ENCODE measurements around the gene C2CD4C. TPM values are rescaled to one million over a fixed set of nuclear protein-coding genes. Genes with fewer than 3 reads are reported as not detected.
"Not testable (repeated sequence)": the region's sequence is repeated elsewhere in the genome, so short reads cannot be mapped to it uniquely, and the experiment has no call there.

Gene C2CD4C
- polyA plus RNA-seq, 2 donors: 0.33 to 0.43 TPM

DNA sequence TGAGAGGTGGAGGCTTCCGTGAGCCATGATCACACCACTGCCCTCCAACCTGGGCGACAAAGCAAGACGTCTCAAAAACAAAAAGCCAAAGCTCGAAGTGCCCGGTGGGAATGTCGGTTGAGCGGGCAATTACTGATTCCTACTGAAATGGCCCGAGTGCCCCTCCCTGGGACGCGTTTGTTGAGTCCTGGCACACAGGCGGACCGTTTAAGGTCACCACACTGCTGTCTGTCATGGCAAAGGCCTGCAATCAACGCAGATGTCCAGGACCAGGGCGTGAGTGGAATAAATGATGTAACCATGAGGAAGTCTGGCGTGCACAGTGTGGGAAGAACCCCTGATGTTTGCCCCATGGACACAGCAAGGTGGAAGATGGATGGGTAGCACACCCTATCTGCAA, 19.2 kb upstream of the C2CD4C start:
- no peaks in the 10 kb centered on the region for H3K27me3 ChIP-seq (ENCODE audit: control insufficient read depth in 1 of 2, insufficient read depth in 2 of 2, low read length in 2 of 2)
- 92% methylated on average over 15 of the region's 15 CpGs for WGBS, 2 donors

DNA sequence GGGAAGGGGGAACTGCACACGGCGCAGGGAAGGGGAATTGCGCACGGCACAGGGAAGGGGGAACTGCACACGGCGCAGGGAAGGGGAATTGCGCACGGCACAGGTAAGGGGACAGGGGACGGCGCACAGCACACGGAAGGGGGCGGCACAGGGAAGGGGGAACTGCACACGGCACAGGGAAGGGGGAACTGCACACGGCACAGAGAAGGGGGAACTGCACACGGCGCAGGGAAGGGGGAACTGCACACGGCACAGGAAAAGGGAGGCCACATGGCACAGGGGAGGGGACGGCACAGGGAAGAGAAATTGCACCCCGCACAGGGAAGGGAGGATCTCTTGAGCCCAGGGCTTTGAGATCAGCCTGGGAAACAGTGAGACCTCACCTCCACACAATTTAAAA, 18.7 kb upstream of the C2CD4C start:
- 62 to 78% methylated on average over 11 to 19 of the region's 19 CpGs for WGBS, 2 donors
- H3K4me1 ChIP-seq (ENCODE audit: control insufficient read depth in 2 of 2, insufficient read depth in 2 of 2, low read length in 1 of 2): not testable (repeated sequence)

More for the DNA sequence above, 19.2 kb upstream of the C2CD4C start:
- H3K36me3 ChIP-seq (ENCODE audit: control insufficient read depth in 2 of 2, insufficient read depth in 2 of 2, low read length in 1 of 2): no peaks in the 10 kb centered on the region
- H3K27ac ChIP-seq (ENCODE audit: low read depth in 2 of 2, low read length in 1 of 2): no peak overlapping the region
- no peak overlapping the region for H3K4me3 ChIP-seq (ENCODE audit: low read depth in 1 of 2, low read length in 2 of 2)
- no peaks in the 10 kb centered on the region for H3K4me1 ChIP-seq (ENCODE audit: control insufficient read depth in 2 of 2, insufficient read depth in 2 of 2, low read length in 1 of 2)
- no peaks in the 10 kb centered on the region for H3K9me3 ChIP-seq (ENCODE audit: control insufficient read depth in 2 of 2, insufficient read depth in 1 of 2, low read depth in 1 of 2, low read length in 1 of 2)

DNA sequence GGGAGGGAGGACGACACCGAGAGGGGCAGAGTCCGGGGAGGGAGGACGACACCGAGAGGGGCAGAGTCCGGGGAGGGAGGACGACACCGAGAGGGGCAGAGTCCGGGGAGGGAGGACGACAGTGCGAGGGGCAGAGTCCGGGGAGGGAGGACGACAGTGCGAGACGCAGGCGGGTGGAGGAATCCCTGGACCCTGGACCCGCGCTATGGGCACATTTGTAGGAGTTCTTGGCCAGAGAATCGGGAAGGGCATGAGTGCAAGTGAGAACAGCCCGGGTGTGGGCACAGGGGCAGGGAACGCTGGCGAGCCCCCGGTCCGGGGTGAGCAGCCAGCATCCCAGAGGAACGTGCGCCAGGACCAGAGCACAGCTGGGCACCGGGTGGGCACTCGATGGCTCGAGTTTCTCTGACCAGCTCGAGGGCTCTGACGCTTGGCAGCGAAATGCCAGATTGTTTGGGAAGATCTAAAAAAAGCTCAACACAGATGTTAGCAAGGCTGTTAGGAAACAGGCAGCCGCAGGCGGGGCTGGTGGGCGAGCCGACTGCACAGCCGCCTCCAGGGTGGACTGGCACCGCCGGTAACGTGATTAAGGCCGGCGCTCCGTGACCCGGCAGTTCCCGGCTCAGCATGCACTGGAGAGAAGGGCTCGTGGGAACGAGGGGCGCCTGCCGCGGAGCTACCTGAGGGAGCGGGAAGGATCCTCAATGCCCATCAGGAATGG, 17.9 kb upstream of the C2CD4C start:
- Histone ChIP-seq H3K9me3 (ENCODE audit: control insufficient read depth in 2 of 2, insufficient read depth in 1 of 2, low read depth in 1 of 2, low read length in 1 of 2) (no peaks in the 10 kb centered on the region), H3K4me3 (ENCODE audit: low read depth in 1 of 2, low read length in 2 of 2) (no peak overlapping the region), H3K36me3 (ENCODE audit: control insufficient read depth in 2 of 2, insufficient read depth in 2 of 2, low read length in 1 of 2) (no peaks in the 10 kb centered on the region), H3K27me3 (ENCODE audit: control insufficient read depth in 1 of 2, insufficient read depth in 2 of 2, low read length in 2 of 2) (no peaks in the 10 kb centered on the region), H3K4me1 (ENCODE audit: control insufficient read depth in 2 of 2, insufficient read depth in 2 of 2, low read length in 1 of 2) (no peaks in the 10 kb centered on the region), H3K27ac (ENCODE audit: low read depth in 2 of 2, low read length in 1 of 2) (no peak overlapping the region)
- 78 to 81% methylated on average over 45 to 49 of the region's 51 CpGs for WGBS, 2 donors

More for the DNA sequence above, 18.7 kb upstream of the C2CD4C start:
- not testable (repeated sequence) for H3K27ac ChIP-seq (ENCODE audit: low read depth in 2 of 2, low read length in 1 of 2); H3K27me3 ChIP-seq (ENCODE audit: control insufficient read depth in 1 of 2, insufficient read depth in 2 of 2, low read length in 2 of 2); H3K4me3 ChIP-seq (ENCODE audit: low read depth in 1 of 2, low read length in 2 of 2); H3K36me3 ChIP-seq (ENCODE audit: control insufficient read depth in 2 of 2, insufficient read depth in 2 of 2, low read length in 1 of 2); H3K9me3 ChIP-seq (ENCODE audit: control insufficient read depth in 2 of 2, insufficient read depth in 1 of 2, low read depth in 1 of 2, low read length in 1 of 2)

DNA sequence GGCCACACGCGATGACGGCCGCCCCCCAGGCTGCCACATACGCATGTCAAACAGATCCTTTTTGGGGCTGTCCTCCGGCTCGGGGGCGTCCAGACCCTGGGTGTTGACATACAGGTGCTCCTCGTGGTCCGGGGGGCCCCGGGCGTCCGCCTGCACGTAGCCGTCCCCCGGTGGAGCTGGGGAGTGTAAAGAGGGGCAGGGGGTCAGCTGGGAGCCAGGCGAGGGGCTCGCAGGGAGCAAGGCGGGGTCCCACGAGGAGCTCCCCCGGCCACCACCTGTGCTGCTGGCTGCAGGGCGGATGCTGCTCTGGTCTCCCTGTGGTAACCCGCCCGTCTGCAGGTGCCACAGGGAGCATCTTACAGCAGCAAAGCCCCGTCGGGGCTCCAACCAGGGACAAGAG, 16.1 kb upstream of the C2CD4C start:
- no peak overlapping the region for H3K4me3 ChIP-seq (ENCODE audit: low read depth in 1 of 2, low read length in 2 of 2)
- 92 to 95% methylated on average over 26 of the region's 26 CpGs for WGBS, 2 donors
- no peaks in the 10 kb centered on the region for H3K9me3 ChIP-seq (ENCODE audit: control insufficient read depth in 2 of 2, insufficient read depth in 1 of 2, low read depth in 1 of 2, low read length in 1 of 2)
- H3K27ac ChIP-seq (ENCODE audit: low read depth in 2 of 2, low read length in 1 of 2): no peak overlapping the region
- no peaks in the 10 kb centered on the region for H3K27me3 ChIP-seq (ENCODE audit: control insufficient read depth in 1 of 2, insufficient read depth in 2 of 2, low read length in 2 of 2)
- no peaks in the 10 kb centered on the region for H3K36me3 ChIP-seq (ENCODE audit: control insufficient read depth in 2 of 2, insufficient read depth in 2 of 2, low read length in 1 of 2)
- no peaks in the 10 kb centered on the region for H3K4me1 ChIP-seq (ENCODE audit: control insufficient read depth in 2 of 2, insufficient read depth in 2 of 2, low read length in 1 of 2)

DNA sequence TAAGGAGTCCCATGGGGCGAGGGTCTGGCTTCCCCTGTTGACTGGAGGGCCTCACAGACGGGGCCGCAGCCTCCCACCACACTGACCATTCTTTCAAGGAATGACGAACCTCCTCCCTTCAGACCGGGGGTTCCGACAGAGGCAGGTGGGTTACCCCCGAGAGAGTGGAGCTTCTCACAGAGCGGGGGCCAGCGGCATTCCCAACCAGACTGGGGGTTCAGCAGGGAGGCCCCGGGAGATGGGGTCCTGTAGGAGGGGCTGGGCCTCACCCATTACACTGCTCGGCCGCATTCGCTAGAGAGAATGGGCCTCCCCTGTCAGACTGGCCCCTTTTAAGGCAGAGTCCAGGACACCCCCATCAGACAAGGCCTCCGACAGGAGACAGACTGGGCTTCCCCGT, 15.6 kb upstream of the C2CD4C start:
- Histone ChIP-seq H3K36me3 (ENCODE audit: control insufficient read depth in 2 of 2, insufficient read depth in 2 of 2, low read length in 1 of 2) (no peaks in the 10 kb centered on the region), H3K27ac (ENCODE audit: low read depth in 2 of 2, low read length in 1 of 2) (no peak overlapping the region), H3K9me3 (ENCODE audit: control insufficient read depth in 2 of 2, insufficient read depth in 1 of 2, low read depth in 1 of 2, low read length in 1 of 2) (no peaks in the 10 kb centered on the region), H3K27me3 (ENCODE audit: control insufficient read depth in 1 of 2, insufficient read depth in 2 of 2, low read length in 2 of 2) (no peaks in the 10 kb centered on the region), H3K4me3 (ENCODE audit: low read depth in 1 of 2, low read length in 2 of 2) (no peak overlapping the region), H3K4me1 (ENCODE audit: control insufficient read depth in 2 of 2, insufficient read depth in 2 of 2, low read length in 1 of 2) (no peaks in the 10 kb centered on the region)
- WGBS, 2 donors: 93% methylated on average over 15 of the region's 15 CpGs

DNA sequence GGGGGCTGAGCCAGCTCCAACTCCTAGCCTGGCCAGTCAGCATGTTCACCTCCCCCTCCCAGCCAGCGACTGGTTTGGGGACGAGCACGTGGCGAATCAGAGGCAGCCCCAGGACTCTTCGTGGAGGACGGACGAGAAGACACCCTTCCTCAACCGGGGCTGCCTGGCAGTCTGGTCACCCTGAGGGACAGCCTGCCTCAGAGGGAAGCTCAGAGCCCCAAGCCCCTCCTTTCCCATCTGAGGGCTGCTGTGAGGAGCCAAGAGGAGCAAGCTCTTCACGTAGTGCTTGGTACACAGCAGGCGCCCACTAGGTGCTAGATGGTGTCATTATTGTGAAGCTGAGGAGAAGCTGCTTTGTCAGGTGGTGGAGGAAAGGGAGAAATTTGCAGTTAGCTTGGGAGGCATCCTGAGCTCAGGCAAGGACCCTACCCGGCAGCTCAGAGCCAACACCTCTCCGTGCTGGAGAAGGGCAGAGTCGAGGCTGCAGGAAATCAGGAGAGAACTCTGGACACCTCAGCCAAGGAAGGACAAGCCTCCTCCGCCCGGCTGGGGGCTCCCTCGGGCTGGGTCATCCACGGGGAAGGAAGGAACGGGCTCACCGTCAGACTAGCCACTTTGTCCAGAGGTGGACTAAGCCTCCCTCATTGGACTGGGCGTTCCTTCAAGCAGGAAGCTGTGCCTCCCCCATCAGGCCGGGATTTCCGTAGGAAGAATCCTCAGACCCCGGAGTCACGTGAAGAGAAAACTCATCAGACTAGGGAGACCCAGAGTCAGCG, 14.9 kb upstream of the C2CD4C start:
- H3K4me3 ChIP-seq (ENCODE audit: low read depth in 1 of 2, low read length in 2 of 2): no peak overlapping the region
- no peaks in the 10 kb centered on the region for H3K9me3 ChIP-seq (ENCODE audit: control insufficient read depth in 2 of 2, insufficient read depth in 1 of 2, low read depth in 1 of 2, low read length in 1 of 2)
- no peaks in the 10 kb centered on the region for H3K36me3 ChIP-seq (ENCODE audit: control insufficient read depth in 2 of 2, insufficient read depth in 2 of 2, low read length in 1 of 2)
- 88% methylated on average over 25 of the region's 25 CpGs for WGBS, 2 donors
- H3K4me1 ChIP-seq (ENCODE audit: control insufficient read depth in 2 of 2, insufficient read depth in 2 of 2, low read length in 1 of 2): no peaks in the 10 kb centered on the region
- no peaks in the 10 kb centered on the region for H3K27me3 ChIP-seq (ENCODE audit: control insufficient read depth in 1 of 2, insufficient read depth in 2 of 2, low read length in 2 of 2)
- H3K27ac ChIP-seq (ENCODE audit: low read depth in 2 of 2, low read length in 1 of 2): no peak overlapping the region

DNA sequence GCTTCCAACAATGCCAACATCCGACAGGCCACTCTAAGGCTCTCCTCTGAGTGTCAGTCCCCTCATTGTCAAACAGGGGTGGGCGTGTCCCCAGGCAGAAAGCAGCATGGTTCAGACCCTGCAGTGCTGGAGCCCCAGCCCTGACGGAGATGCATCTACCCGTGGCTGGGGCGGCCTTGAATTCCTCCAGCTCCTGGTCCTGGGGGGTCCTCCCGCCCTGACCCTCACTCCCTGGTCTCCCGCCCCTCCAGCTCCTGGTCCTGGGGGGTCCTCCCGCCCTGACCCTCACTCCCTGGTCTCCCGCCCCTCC, 13.9 kb upstream of the C2CD4C start:
- H3K36me3 ChIP-seq (ENCODE audit: control insufficient read depth in 2 of 2, insufficient read depth in 2 of 2, low read length in 1 of 2); H3K4me1 ChIP-seq (ENCODE audit: control insufficient read depth in 2 of 2, insufficient read depth in 2 of 2, low read length in 1 of 2); H3K27me3 ChIP-seq (ENCODE audit: control insufficient read depth in 1 of 2, insufficient read depth in 2 of 2, low read length in 2 of 2); H3K4me3 ChIP-seq (ENCODE audit: low read depth in 1 of 2, low read length in 2 of 2); H3K27ac ChIP-seq (ENCODE audit: low read depth in 2 of 2, low read length in 1 of 2); H3K9me3 ChIP-seq (ENCODE audit: control insufficient read depth in 2 of 2, insufficient read depth in 1 of 2, low read depth in 1 of 2, low read length in 1 of 2): not testable (repeated sequence)
- WGBS, 2 donors: 75 to 79% methylated on average over 6 to 7 of the region's 9 CpGs

DNA sequence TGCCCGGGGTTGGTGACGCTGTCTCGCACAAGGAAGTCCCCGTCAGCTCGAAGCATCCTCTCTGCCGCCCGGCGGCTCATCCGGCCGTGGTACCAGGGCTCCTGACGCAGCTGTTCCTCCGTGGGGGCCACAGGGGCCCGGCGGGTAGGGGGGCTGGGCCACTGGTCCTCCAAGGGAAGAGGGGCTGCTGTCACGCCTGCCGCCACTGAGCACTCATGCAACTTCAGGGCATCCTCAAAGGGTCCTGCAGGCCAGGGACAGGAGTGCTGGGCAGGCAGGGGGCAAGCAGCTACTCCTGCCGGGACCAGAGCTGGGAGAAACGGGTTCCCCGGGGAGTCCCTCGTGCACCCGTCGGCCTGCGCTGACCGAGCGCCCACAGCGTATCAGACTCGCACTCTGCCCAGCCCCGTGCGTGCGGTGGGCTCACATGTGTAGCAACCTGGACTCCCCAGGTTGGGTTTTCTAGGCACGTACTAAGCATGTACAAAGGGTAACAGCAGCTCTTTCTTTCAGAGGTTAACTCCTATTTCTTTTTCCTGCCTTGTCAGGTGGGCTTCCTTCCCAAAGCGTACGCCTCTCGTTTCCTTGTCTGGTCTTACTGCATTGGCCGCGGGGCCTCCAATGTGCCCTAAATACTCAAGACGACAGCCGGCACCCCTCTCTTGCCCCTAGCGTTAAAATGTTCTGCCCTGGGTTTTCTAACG, 13.4 kb upstream of the C2CD4C start:
- Histone ChIP-seq H3K4me3 (ENCODE audit: low read depth in 1 of 2, low read length in 2 of 2) (no peak overlapping the region), H3K27ac (ENCODE audit: low read depth in 2 of 2, low read length in 1 of 2) (no peak overlapping the region), H3K36me3 (ENCODE audit: control insufficient read depth in 2 of 2, insufficient read depth in 2 of 2, low read length in 1 of 2) (no peaks in the 10 kb centered on the region), H3K4me1 (ENCODE audit: control insufficient read depth in 2 of 2, insufficient read depth in 2 of 2, low read length in 1 of 2) (no peaks in the 10 kb centered on the region), H3K27me3 (ENCODE audit: control insufficient read depth in 1 of 2, insufficient read depth in 2 of 2, low read length in 2 of 2) (no peaks in the 10 kb centered on the region), H3K9me3 (ENCODE audit: control insufficient read depth in 2 of 2, insufficient read depth in 1 of 2, low read depth in 1 of 2, low read length in 1 of 2) (no peaks in the 10 kb centered on the region)
- WGBS, 2 donors: 85% methylated on average over 40 of the region's 40 CpGs

DNA sequence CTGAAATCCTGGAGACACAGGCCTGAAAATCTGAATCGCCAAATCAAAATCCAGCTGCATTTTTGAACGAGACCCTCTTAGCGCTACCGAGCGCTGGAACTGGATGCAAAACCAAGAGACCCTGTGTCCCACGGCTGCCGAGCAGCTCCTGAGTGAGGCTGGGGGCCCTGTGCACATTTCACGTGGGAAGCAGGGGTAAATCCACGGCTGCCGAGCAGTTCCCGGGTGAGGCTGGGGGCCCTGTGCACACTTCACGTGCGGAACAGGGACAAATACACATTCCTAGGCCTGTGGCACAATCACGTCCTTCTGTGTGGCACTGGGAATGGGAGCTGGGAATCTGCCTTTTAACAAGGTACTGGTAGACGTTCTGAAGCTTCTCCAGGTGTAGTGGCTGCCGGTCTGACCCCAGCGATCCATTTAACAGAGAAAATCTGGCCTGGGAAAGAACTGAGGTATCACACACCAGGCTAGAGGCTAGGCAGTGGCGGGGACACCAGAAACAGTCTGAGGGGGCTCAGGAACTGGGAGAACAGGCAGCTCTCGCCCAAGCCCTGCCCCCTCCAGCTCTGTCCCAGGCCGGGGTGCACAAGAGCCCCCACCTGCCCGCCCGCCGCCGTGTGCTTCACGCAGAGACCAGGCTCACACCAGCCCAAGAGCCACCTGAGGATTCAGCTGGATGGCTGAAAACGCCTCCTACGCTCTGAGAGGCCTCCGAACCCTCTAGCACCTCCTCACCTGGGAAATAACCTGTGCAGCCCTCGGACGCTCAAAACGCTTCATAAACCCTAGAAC, 11.0 kb upstream of the C2CD4C start:
- WGBS, 2 donors: 85 to 86% methylated on average over 31 of the region's 31 CpGs
- Histone ChIP-seq H3K4me3 (ENCODE audit: low read depth in 1 of 2, low read length in 2 of 2) (no peak overlapping the region), H3K36me3 (ENCODE audit: control insufficient read depth in 2 of 2, insufficient read depth in 2 of 2, low read length in 1 of 2) (no peaks in the 10 kb centered on the region), H3K4me1 (ENCODE audit: control insufficient read depth in 2 of 2, insufficient read depth in 2 of 2, low read length in 1 of 2) (no peaks in the 10 kb centered on the region), H3K9me3 (ENCODE audit: control insufficient read depth in 2 of 2, insufficient read depth in 1 of 2, low read depth in 1 of 2, low read length in 1 of 2) (no peaks in the 10 kb centered on the region), H3K27ac (ENCODE audit: low read depth in 2 of 2, low read length in 1 of 2) (no peak overlapping the region), H3K27me3 (ENCODE audit: control insufficient read depth in 1 of 2, insufficient read depth in 2 of 2, low read length in 2 of 2) (no peaks in the 10 kb centered on the region)

Data from esophagus (tissue), 2 donors.